Stomach smooth muscle (tissue), 2 donors: Measurements from ENCODE around the gene ATOX1.

Source experiments
- H3K27ac ChIP-seq: one replicate; pipeline ENCODE4 v1.7.0; 2013; ENCODE audit warnings: mild to moderate bottlenecking, low read length, inconsistent platforms
- H3K27me3 ChIP-seq, 2 donors: one replicate each; pipeline ENCODE4 v1.7.0; 2013; ENCODE audit warnings: low read length in 2 of 2; ENCODE audit not compliant: insufficient read depth in 2 of 2, control insufficient read depth in 1 of 2
- H3K36me3 ChIP-seq, 2 donors: one replicate each; pipeline ENCODE4 v1.7.0; 2013; ENCODE audit warnings: low read length in 2 of 2; ENCODE audit not compliant: control insufficient read depth in 2 of 2, insufficient read depth in 2 of 2
- H3K4me1 ChIP-seq: one replicate; pipeline ENCODE4 v1.7.0; 2013; ENCODE audit warnings: low read length; ENCODE audit not compliant: control insufficient read depth, insufficient read depth
- H3K4me3 ChIP-seq, 2 donors: one replicate each; pipeline ENCODE4 v1.7.0; 2013; ENCODE audit warnings: low read length in 2 of 2
- H3K9ac ChIP-seq, 2 donors: one replicate each; pipeline ENCODE4 v1.7.0; 2013; ENCODE audit warnings: low read length in 2 of 2, mild to moderate bottlenecking in 1 of 2
- H3K9me3 ChIP-seq, 2 donors: one replicate each; pipeline ENCODE4 v1.7.0; 2013; ENCODE audit warnings: low read length in 2 of 2; ENCODE audit not compliant: control insufficient read depth in 2 of 2
- donor health status: healthy.
- donor health status: Pancreatic carcinoma.

ATOX1 gene

GRCh38 chr5:151718153-151718552, 40.3 kb downstream of the ATOX1 start:
- Histone ChIP-seq H3K36me3 (no peaks in the 10 kb centered on the region), H3K27ac (no peak overlapping the region), H3K9ac (no peak overlapping the region), H3K27me3 (no peaks in the 10 kb centered on the region), H3K4me3 (no peak overlapping the region), H3K9me3 (no peaks in the 10 kb centered on the region), H3K4me1 (peaks cover 4% of the 10 kb centered on the region)

GRCh38 chr5:151717416-151717815, 41.0 kb downstream of the ATOX1 start:
- Histone ChIP-seq H3K9ac (no peak overlapping the region), H3K36me3 (no peaks in the 10 kb centered on the region), H3K27ac (no peak overlapping the region), H3K9me3 (no peaks in the 10 kb centered on the region), H3K27me3 (no peaks in the 10 kb centered on the region), H3K4me3 (no peak overlapping the region), H3K4me1 (peaks cover 4% of the 10 kb centered on the region)

GRCh38 chr5:151709109-151709735, 49.2 kb downstream of the ATOX1 start:
- Histone ChIP-seq H3K9ac (no peak overlapping the region), H3K9me3 (no peaks in the 10 kb centered on the region), H3K4me1 (no peaks in the 10 kb centered on the region), H3K36me3 (no peaks in the 10 kb centered on the region), H3K27ac (no peak overlapping the region), H3K4me3 (no peak overlapping the region), H3K27me3 (no peaks in the 10 kb centered on the region)

- Histone ChIP-seq H3K4me3 (no peak overlapping the region), H3K36me3 (no peaks in the 10 kb centered on the region), H3K9me3 (no peaks in the 10 kb centered on the region), H3K27ac (no peak overlapping the region), H3K4me1 (no peaks in the 10 kb centered on the region), H3K27me3 (no peaks in the 10 kb centered on the region), H3K9ac (no peak overlapping the region)
Measured at GRCh38 chr5:151708126-151708525, 50.3 kb downstream of the ATOX1 start.

GRCh38 chr5:151707567-151707966, 50.9 kb downstream of the ATOX1 start:
- H3K36me3 ChIP-seq = no peaks in the 10 kb centered on the region
- no peaks in the 10 kb centered on the region for H3K9me3 ChIP-seq

GRCh38 chr5:151706906-151707305, 51.5 kb downstream of the ATOX1 start:
- no peak overlapping the region for H3K9ac ChIP-seq
- H3K27ac ChIP-seq = no peak overlapping the region
- H3K4me1 ChIP-seq = no peaks in the 10 kb centered on the region
- H3K4me3 ChIP-seq = no peak overlapping the region
- no peaks in the 10 kb centered on the region for H3K9me3 ChIP-seq
- no peaks in the 10 kb centered on the region for H3K36me3 ChIP-seq
- no peaks in the 10 kb centered on the region for H3K27me3 ChIP-seq

More at GRCh38 chr5:151707567-151707966, 50.9 kb downstream of the ATOX1 start:
- Histone ChIP-seq H3K27me3 (no peaks in the 10 kb centered on the region), H3K9ac (no peak overlapping the region), H3K4me1 (no peaks in the 10 kb centered on the region), H3K27ac (no peak overlapping the region), H3K4me3 (no peak overlapping the region)

GRCh38 chr5:151703780-151704179, 54.7 kb downstream of the ATOX1 start:
- no peak overlapping the region for H3K9ac ChIP-seq
- no peaks in the 10 kb centered on the region for H3K9me3 ChIP-seq
- no peak overlapping the region for H3K4me3 ChIP-seq
- no peak overlapping the region for H3K27ac ChIP-seq
- no peaks in the 10 kb centered on the region for H3K36me3 ChIP-seq
- H3K27me3 ChIP-seq = peaks cover 2 to 4% of the 10 kb centered on the region in 2 donors
- peaks cover 4% of the 10 kb centered on the region for H3K4me1 ChIP-seq

- no peaks in the 10 kb centered on the region for H3K36me3 ChIP-seq
- peaks cover 2 to 6% of the 10 kb centered on the region in 2 donors for H3K27me3 ChIP-seq
- no peaks in the 10 kb centered on the region for H3K9me3 ChIP-seq
- no peak overlapping the region for H3K9ac ChIP-seq
- H3K4me1 ChIP-seq = peaks cover 4% of the 10 kb centered on the region
- H3K27ac ChIP-seq = no peak overlapping the region
- no peak overlapping the region for H3K4me3 ChIP-seq
Measured at GRCh38 chr5:151703227-151703626, 55.2 kb downstream of the ATOX1 start.

GRCh38 chr5:151700820-151701219, 57.6 kb downstream of the ATOX1 start:
- Histone ChIP-seq H3K9me3 (no peaks in the 10 kb centered on the region), H3K9ac (no peak overlapping the region), H3K4me1 (peaks cover 17% of the 10 kb centered on the region), H3K4me3 (no peak overlapping the region), H3K36me3 (no peaks in the 10 kb centered on the region), H3K27me3 (peaks cover 4 to 6% of the 10 kb centered on the region in 2 donors), H3K27ac (no peak overlapping the region)

- H3K27ac ChIP-seq = no peak overlapping the region
- H3K27me3 ChIP-seq = peaks cover 4 to 6% of the 10 kb centered on the region in 2 donors
- no peaks in the 10 kb centered on the region for H3K36me3 ChIP-seq
- no peak overlapping the region for H3K9ac ChIP-seq
- H3K4me3 ChIP-seq = no peak overlapping the region
- H3K4me1 ChIP-seq = peaks cover 17% of the 10 kb centered on the region
- H3K9me3 ChIP-seq = no peaks in the 10 kb centered on the region
Measured at GRCh38 chr5:151700296-151700695, 58.1 kb downstream of the ATOX1 start.

GRCh38 chr5:151699071-151699901, 59.1 kb downstream of the ATOX1 start:
- Histone ChIP-seq H3K36me3 (no peaks in the 10 kb centered on the region), H3K9me3 (no peaks in the 10 kb centered on the region), H3K4me3 (peak overlapping the region in 1 of 2 donors; percentile 49), H3K27ac (peak overlapping the region; percentile 49), H3K27me3 (peaks cover 4 to 6% of the 10 kb centered on the region in 2 donors), H3K9ac (peak overlapping the region in 1 of 2 donors; percentile 31), H3K4me1 (peaks cover 17% of the 10 kb centered on the region)
